ENCODE data around the gene IMPA2. TPM values are rescaled to one million over a fixed set of nuclear protein-coding genes. Genes with fewer than 3 reads are reported as not detected.

The IMPA2 gene
- total RNA-seq, 4 donors from 2014 or later, result 121 to 235 (median 164) TPM

DNA sequence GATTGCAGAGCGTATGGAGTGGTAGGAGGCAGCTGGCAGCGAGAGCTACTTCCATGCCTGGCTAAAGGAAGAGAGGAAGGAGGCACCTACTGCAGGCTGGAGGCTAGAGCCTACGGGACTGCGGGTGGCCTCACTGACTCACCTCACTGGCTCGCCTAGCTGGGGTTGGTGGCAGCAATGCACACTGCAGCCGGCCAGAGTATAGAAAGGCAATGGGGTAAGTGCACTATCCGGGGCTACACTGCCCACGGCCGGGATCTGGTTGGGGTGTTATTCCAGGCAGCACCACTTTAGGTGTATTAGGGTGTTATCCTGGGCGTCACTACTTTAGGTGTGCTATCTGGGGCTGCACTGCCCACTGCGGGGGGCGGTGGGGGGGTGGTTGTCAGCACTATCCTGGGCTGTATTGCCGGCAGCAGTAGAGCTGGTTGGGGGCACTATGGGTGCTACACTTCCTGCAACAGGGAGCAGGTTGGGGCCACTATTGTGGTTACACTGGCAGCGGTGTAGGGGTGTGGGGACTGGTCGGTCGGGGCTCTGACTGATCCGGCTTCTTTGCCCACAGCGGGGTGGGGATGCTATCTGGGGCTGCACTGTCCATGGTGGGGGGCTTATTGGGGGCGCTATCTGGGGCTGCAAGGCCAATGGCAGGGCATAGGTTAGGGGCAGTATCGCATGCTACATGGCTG lies 79.0 kb downstream of the IMPA2 start:
- Histone ChIP-seq H3K4me1 (no peaks in the 10 kb centered on the region), H3K9me3 (no peaks in the 10 kb centered on the region), H3K36me3 (no peaks in the 10 kb centered on the region), H3K27ac (no peak overlapping the region), H3K27me3 (no peaks in the 10 kb centered on the region), H3K4me3 (no peak overlapping the region)
- WGBS, 2 donors, result 66 to 70% methylated on average over 6 to 9 of the region's 20 CpGs
- DNase-seq, result no peak
- intact Hi-C loops (cut with DNase I), result no loop called here
- TF ChIP-seq, protein P1, sequence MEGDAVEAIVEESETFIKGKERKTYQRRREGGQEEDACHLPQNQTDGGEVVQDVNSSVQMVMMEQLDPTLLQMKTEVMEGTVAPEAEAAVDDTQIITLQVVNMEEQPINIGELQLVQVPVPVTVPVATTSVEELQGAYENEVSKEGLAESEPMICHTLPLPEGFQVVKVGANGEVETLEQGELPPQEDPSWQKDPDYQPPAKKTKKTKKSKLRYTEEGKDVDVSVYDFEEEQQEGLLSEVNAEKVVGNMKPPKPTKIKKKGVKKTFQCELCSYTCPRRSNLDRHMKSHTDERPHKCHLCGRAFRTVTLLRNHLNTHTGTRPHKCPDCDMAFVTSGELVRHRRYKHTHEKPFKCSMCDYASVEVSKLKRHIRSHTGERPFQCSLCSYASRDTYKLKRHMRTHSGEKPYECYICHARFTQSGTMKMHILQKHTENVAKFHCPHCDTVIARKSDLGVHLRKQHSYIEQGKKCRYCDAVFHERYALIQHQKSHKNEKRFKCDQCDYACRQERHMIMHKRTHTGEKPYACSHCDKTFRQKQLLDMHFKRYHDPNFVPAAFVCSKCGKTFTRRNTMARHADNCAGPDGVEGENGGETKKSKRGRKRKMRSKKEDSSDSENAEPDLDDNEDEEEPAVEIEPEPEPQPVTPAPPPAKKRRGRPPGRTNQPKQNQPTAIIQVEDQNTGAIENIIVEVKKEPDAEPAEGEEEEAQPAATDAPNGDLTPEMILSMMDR (IDR thresholded peaks at IDR 0.05), result no peak
- no peak for TF ChIP-seq POLR2A (IDR thresholded peaks at IDR 0.05)

DNA sequence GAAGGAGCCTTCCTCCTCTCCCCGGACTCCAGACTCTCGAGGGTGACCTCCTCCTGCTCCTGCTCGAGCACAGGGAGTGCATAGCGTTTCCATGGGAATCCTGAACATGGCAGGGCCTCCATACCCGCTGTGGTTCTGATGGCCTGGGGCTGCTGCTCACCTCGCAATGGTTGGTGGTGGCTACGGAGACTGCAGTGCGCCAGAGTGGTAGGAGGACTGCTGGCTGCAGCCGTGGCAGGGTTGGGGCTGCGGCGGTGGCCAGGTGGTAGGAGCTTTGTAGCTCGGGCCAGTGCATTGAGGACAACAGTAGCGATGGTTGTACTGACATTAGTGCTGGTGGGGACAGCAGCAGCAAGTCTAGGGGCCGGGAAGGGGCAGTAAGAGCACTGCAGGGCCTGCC lies 80.4 kb downstream of the IMPA2 start:
- no peak for TF ChIP-seq POLR2A (IDR thresholded peaks at IDR 0.05)
- TF ChIP-seq, protein P1 (IDR thresholded peaks at IDR 0.05), result no peak
- Histone ChIP-seq H3K27ac (no peak overlapping the region), H3K27me3 (no peaks in the 10 kb centered on the region), H3K9me3 (no peaks in the 10 kb centered on the region), H3K36me3 (no peaks in the 10 kb centered on the region), H3K4me3 (no peak overlapping the region), H3K4me1 (no peaks in the 10 kb centered on the region)
- WGBS, 2 donors, result 68 to 96% methylated on average over 5 of the region's 14 CpGs
- DNase-seq, result no peak
- intact Hi-C loops (cut with DNase I), result no loop called here

DNA sequence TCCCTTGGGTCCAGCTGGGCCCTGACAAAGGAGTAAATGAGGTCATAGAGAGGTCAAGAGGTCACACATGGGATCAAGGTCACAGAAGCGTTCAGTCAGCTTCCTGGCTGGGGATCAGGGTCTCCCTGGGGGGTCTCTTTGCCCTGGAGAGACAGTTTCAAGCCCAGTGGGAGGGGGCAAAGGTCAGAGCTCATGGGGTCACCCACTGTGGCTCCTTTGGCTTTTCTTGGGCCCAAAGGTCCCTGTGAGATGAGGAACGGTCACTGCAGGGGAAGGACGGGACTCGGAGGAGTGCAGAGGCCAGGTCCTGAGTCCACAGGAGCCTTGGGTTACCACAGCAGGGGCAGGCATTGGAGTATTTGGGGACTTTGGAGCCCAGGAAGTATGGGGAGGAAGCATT lies 81.7 kb downstream of the IMPA2 start:
- no peaks in the 10 kb centered on the region for H3K36me3 ChIP-seq
- H3K27me3 ChIP-seq, result no peaks in the 10 kb centered on the region
- H3K27ac ChIP-seq, result no peak overlapping the region
- intact Hi-C loops (cut with DNase I), result no loop called here
- TF ChIP-seq, protein P1 (IDR thresholded peaks at IDR 0.05), result no peak
- TF ChIP-seq POLR2A (IDR thresholded peaks at IDR 0.05), result no peak
- WGBS, 2 donors, result 50 to 51% methylated on average over 2 to 3 of the region's 4 CpGs
- H3K4me3 ChIP-seq, result no peak overlapping the region
- no peaks in the 10 kb centered on the region for H3K9me3 ChIP-seq
- H3K4me1 ChIP-seq, result no peaks in the 10 kb centered on the region
- DNase-seq, result no peak

DNA sequence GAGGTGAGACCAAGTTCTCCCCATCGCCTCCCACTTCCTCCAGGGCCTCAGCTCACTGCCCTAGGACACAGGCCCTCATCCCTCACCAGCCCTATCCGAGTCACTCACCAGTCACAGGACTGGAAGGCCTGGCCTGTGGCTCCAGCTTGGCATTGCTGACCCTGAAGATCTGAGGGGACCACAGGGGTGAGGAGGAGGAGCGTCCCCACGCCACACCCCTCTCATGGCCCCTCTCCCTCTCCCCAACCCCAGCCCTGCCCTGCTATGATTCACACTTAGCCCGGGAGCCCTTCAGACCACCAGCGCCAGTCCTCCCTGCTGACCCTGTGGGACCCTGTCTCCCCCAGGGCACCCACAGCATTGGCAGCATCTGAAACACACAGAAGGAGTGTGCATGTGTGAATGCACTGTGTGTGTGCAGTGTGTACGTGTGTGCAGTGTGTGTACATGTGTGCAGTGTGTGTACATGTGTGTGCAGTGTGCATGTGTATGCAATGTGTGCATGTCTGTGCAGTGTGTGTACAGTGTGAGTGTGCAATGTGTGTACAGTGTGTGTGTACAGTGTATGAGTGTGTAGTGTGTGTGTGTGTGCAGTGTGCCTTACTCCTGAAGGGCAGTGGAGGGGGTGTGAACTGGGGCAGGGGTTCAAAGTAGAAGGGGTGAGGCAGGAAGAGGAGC lies 82.9 kb downstream of the IMPA2 start:
- Histone ChIP-seq H3K4me1 (no peaks in the 10 kb centered on the region), H3K27ac (no peak overlapping the region), H3K4me3 (no peak overlapping the region), H3K9me3 (no peaks in the 10 kb centered on the region), H3K36me3 (no peaks in the 10 kb centered on the region), H3K27me3 (no peaks in the 10 kb centered on the region)
- DNase-seq, result no peak
- TF ChIP-seq POLR2A (IDR thresholded peaks at IDR 0.05), result no peak
- TF ChIP-seq, protein P1 (IDR thresholded peaks at IDR 0.05), result no peak
- intact Hi-C loops (cut with DNase I), result no loop called here
- WGBS, 2 donors, result 75 to 93% methylated on average over 3 to 4 of the region's 7 CpGs

DNA sequence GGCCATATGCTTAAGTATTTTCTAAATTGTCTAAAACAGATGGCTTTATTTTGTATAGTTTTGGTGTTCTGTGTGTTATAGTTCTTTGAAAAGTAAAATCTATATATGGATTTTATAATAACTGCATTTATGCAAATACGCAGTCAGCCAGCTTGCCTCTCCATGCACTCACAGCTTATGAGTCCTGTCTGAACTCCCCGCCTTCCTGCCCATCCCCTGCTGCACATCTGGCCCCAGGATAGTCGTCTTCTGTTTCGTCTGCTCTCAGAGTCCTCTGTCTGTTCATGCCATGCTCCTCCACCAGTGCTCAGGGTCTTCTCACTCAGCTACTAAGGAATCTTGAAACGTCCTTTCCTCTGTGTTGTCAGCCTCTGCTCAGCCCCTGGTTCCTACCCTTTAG lies 84.1 kb downstream of the IMPA2 start:
- H3K9me3 ChIP-seq, result no peaks in the 10 kb centered on the region
- H3K27ac ChIP-seq, result no peak overlapping the region
- WGBS, 2 donors, result 66 to 73% methylated on average over 5 of the region's 5 CpGs
- DNase-seq, result no peak
- intact Hi-C loops (cut with DNase I), result no loop called here
- no peaks in the 10 kb centered on the region for H3K27me3 ChIP-seq
- no peaks in the 10 kb centered on the region for H3K36me3 ChIP-seq
- no peak overlapping the region for H3K4me3 ChIP-seq
- TF ChIP-seq, protein P1 (IDR thresholded peaks at IDR 0.05), result no peak
- TF ChIP-seq POLR2A (IDR thresholded peaks at IDR 0.05), result no peak
- no peaks in the 10 kb centered on the region for H3K4me1 ChIP-seq
